ENCODE results near the gene SIN3A. TPM values are rescaled to one million over a fixed set of nuclear protein-coding genes. Genes with fewer than 3 reads are reported as not detected.
A peak's percentile ranks its signal among the peaks of the same experiment; 100 is the strongest.

The SIN3A gene
- total RNA-seq, 1 donor from 2014 or later = 65.2 TPM

GRCh38 chr15:75453703-75454470 lies 2.4 kb upstream of the SIN3A start:
- Mint-ChIP-seq H3K36me3 (ENCODE audit: unreplicated experiment) (no peaks in the 10 kb centered on the region), H3K9me3 (ENCODE audit: unreplicated experiment) (no peaks in the 10 kb centered on the region), H3K27me3 (ENCODE audit: unreplicated experiment) (no peaks in the 10 kb centered on the region), H3K4me1 (ENCODE audit: unreplicated experiment) (peaks cover 31% of the 10 kb centered on the region), H3K4me3 (ENCODE audit: unreplicated experiment) (peak overlapping the region; percentile 96), H3K27ac (ENCODE audit: unreplicated experiment) (peak overlapping the region; percentile 98)
- peak; percentile 99 for DNase-seq (ENCODE audit: extremely low spot score, unreplicated experiment)
- TF ChIP-seq CTCF (IDR thresholded peaks at IDR 0.05) = no peak

GRCh38 chr15:75452865-75453702 lies 1.6 kb upstream of the SIN3A start:
- Mint-ChIP-seq H3K4me3 (ENCODE audit: unreplicated experiment) (peak overlapping the region; percentile 96), H3K27ac (ENCODE audit: unreplicated experiment) (peak overlapping the region; percentile 98), H3K9me3 (ENCODE audit: unreplicated experiment) (no peaks in the 10 kb centered on the region), H3K4me1 (ENCODE audit: unreplicated experiment) (peaks cover 32% of the 10 kb centered on the region), H3K27me3 (ENCODE audit: unreplicated experiment) (no peaks in the 10 kb centered on the region), H3K36me3 (ENCODE audit: unreplicated experiment) (no peaks in the 10 kb centered on the region)
- no peak for DNase-seq (ENCODE audit: extremely low spot score, unreplicated experiment)
- peak; percentile 28 for TF ChIP-seq CTCF (IDR thresholded peaks at IDR 0.05)

GRCh38 chr15:75452364-75452864 lies 924 bp upstream of the SIN3A start:
- Mint-ChIP-seq H3K27me3 (ENCODE audit: unreplicated experiment) (no peaks in the 10 kb centered on the region), H3K4me3 (ENCODE audit: unreplicated experiment) (peak overlapping the region; percentile 96), H3K9me3 (ENCODE audit: unreplicated experiment) (no peaks in the 10 kb centered on the region), H3K27ac (ENCODE audit: unreplicated experiment) (peak overlapping the region; percentile 98), H3K36me3 (ENCODE audit: unreplicated experiment) (peaks cover 2% of the 10 kb centered on the region), H3K4me1 (ENCODE audit: unreplicated experiment) (peaks cover 30% of the 10 kb centered on the region)
- TF ChIP-seq CTCF (IDR thresholded peaks at IDR 0.05) = no peak
- DNase-seq (ENCODE audit: extremely low spot score, unreplicated experiment) = peak; percentile 89

GRCh38 chr15:75451202-75451673 lies 252 bp downstream of the SIN3A start:
- Mint-ChIP-seq H3K4me3 (ENCODE audit: unreplicated experiment) (peak overlapping the region; percentile 82), H3K36me3 (ENCODE audit: unreplicated experiment) (peaks cover 2% of the 10 kb centered on the region), H3K27me3 (ENCODE audit: unreplicated experiment) (no peaks in the 10 kb centered on the region), H3K9me3 (ENCODE audit: unreplicated experiment) (no peaks in the 10 kb centered on the region), H3K4me1 (ENCODE audit: unreplicated experiment) (peaks cover 21% of the 10 kb centered on the region), H3K27ac (ENCODE audit: unreplicated experiment) (peak overlapping the region; percentile 89)
- TF ChIP-seq CTCF (IDR thresholded peaks at IDR 0.05) = no peak
- DNase-seq (ENCODE audit: extremely low spot score, unreplicated experiment) = no peak
